NCI-H446 (cell line): ENCODE measurements around the gene KCNQ1.

ENCODE experiments used
- DNase-seq, 2 experiments: peaks; one replicate each; lab custom pipeline; 2025; lab: John Stamatoyannopoulos, UW

Gene KCNQ1

GRCh38 chr11:2745511-2745910, 300.7 kb downstream of the KCNQ1 start:
- DNase-seq, result no peak

- DNase-seq, result no peak
These were observed 301.8 kb downstream of the KCNQ1 start for GRCh38 chr11:2746401-2747247.

GRCh38 chr11:2747248-2748027, 302.6 kb downstream of the KCNQ1 start:
- DNase-seq, result no peak

GRCh38 chr11:2748061-2748813, 303.4 kb downstream of the KCNQ1 start:
- DNase-seq, result no peak

GRCh38 chr11:2748814-2749554, 304.2 kb downstream of the KCNQ1 start:
- DNase-seq, result no peak

- no peak for DNase-seq
These were observed 305.4 kb downstream of the KCNQ1 start for GRCh38 chr11:2750101-2750681.

- peak in 1 of 2 experiments; percentile 28 for DNase-seq
These were observed 306.1 kb downstream of the KCNQ1 start for GRCh38 chr11:2750682-2751522.

- DNase-seq, result no peak
These were observed 306.9 kb downstream of the KCNQ1 start for GRCh38 chr11:2751523-2752203.

GRCh38 chr11:2752204-2752770, 307.5 kb downstream of the KCNQ1 start:
- DNase-seq, result no peak

- DNase-seq, result no peak
These were observed 308.1 kb downstream of the KCNQ1 start for GRCh38 chr11:2752923-2753322.

GRCh38 chr11:2754008-2754407, 309.2 kb downstream of the KCNQ1 start:
- no peak for DNase-seq

- no peak for DNase-seq
These were observed 310.3 kb downstream of the KCNQ1 start for GRCh38 chr11:2755071-2755470.

GRCh38 chr11:2758751-2759150, 313.9 kb downstream of the KCNQ1 start:
- DNase-seq, result no peak

- DNase-seq, result no peak
These were observed 314.7 kb downstream of the KCNQ1 start for GRCh38 chr11:2759228-2760195.

- DNase-seq, result no peak
These were observed 315.5 kb downstream of the KCNQ1 start for GRCh38 chr11:2760196-2760871.

- DNase-seq, result no peak
These were observed 316.6 kb downstream of the KCNQ1 start for GRCh38 chr11:2761131-2762030.

- no peak for DNase-seq
These were observed 317.2 kb downstream of the KCNQ1 start for GRCh38 chr11:2762031-2762380.
